ENCODE results near the gene PRICKLE1.

GRCh38 chr12:42502682-42503081, 86.9 kb downstream of the PRICKLE1 start:
- TF ChIP-seq GATA2 (IDR thresholded peaks at IDR 0.05; ENCODE audit: low read depth, low read length) (no peak), GATA3 (IDR thresholded peaks at IDR 0.05; ENCODE audit: low read depth, low read length) (no peak)

Measured in SH-SY5Y (cell line).